Neural progenitor cell (in vitro differentiated cells): ENCODE results near the gene ZCWPW1.

ENCODE experiments used
- CTCF ChIP-seq: fragments of 200-600 bp; sonication (generic); IDR thresholded peaks from 2 replicates; pipeline ENCODE4 v1.5.1; 2017; ENCODE audit warnings: antibody characterized with exemption, mild to moderate bottlenecking
- EZH2 ChIP-seq: fragments of 200-600 bp; sonication (generic); IDR thresholded peaks from 2 replicates; pipeline ENCODE4 v1.6.1; 2017; ENCODE audit warnings: antibody characterized with exemption, mild to moderate bottlenecking, moderate library complexity
- EZH2phosphoT487 ChIP-seq: fragments of 200-600 bp; sonication (generic); IDR thresholded peaks from 2 replicates; pipeline ENCODE4 v1.6.1; 2017; ENCODE audit warnings: antibody characterized with exemption

- no peak for TF ChIP-seq CTCF
- TF ChIP-seq EZH2phosphoT487 = no peak
- no peak for TF ChIP-seq EZH2
Observed at GRCh38 chr7:100418930-100419659, 9.4 kb downstream of the ZCWPW1 start.
